Panc1 (cell line): ENCODE data around the gene TBC1D7. TPM values are rescaled to one million over a fixed set of nuclear protein-coding genes. Genes with fewer than 3 reads are reported as not detected.

ENCODE experiments used
- ATAC-seq: fragments of 200-7000 bp; cut with Tn5 transposase; 2 replicates; pipeline ENCODE4 v1.9.1; 2020; ENCODE audit warnings: mild to moderate bottlenecking, moderate library complexity
- BruUV-seq: library from RNA; stranded (reverse); fragments of 400-500 nt; replicated peaks from 2 replicates; lab custom pipeline; 2021; lab: Mats Ljungman, UMichigan
- CTCF ChIA-PET: fragments of 300-600 bp; sonication (Branson Sonifier 250); formaldehyde crosslinking; loops from one replicate; lab custom pipeline; 2022; ENCODE audit warnings: antibody characterized with exemption; lab: Charles Lee
- POLR2A ChIA-PET: fragments of 300-600 bp; sonication (Branson Sonifier 250); formaldehyde crosslinking; loops from one replicate; lab custom pipeline; 2022; ENCODE audit warnings: antibody characterized with exemption; lab: Charles Lee
- DNase-seq: peaks from one replicate; pipeline ENCODE4 v3.0.0-alpha.2; 2010; ENCODE audit warnings: low read depth, low spot score
- H3K27ac ChIP-seq: 2 replicates; pipeline ENCODE4 v1.5.1; 2011; ENCODE audit warnings: mild to moderate bottlenecking, low read length, inconsistent platforms
- H3K27me3 ChIP-seq: fragments of 200-500 bp; sonication (Bioruptor generic); 2 replicates; pipeline ENCODE4 v1.6.0; 2014; ENCODE audit warnings: low read length, inconsistent platforms; ENCODE audit not compliant: control insufficient read depth, insufficient read depth
- H3K36me3 ChIP-seq: fragments of 200-500 bp; sonication (Bioruptor generic); 2 replicates; pipeline ENCODE4 v1.5.1; 2014; ENCODE audit warnings: inconsistent platforms, mild to moderate bottlenecking, low read length, moderate library complexity; ENCODE audit not compliant: control insufficient read depth, insufficient read depth
- H3K4me1 ChIP-seq: 2 replicates; pipeline ENCODE4 v1.5.1; 2011; ENCODE audit warnings: inconsistent platforms, mild to moderate bottlenecking, low read length, moderate library complexity; ENCODE audit not compliant: control insufficient read depth, insufficient read depth
- H3K4me3 ChIP-seq, 2 experiments: 2 replicates each; pipeline ENCODE4 v1.5.1; 2011 to 2012; ENCODE audit warnings: low read depth in 2 of 2, low read length in 2 of 2, mild to moderate bottlenecking in 2 of 2, inconsistent platforms in 1 of 2, moderate library complexity in 1 of 2
- H3K9me3 ChIP-seq: fragments of 200-500 bp; sonication (Bioruptor generic); 2 replicates; pipeline ENCODE4 v1.5.1; 2014; ENCODE audit warnings: low read depth, mild to moderate bottlenecking, inconsistent platforms, low read length, moderate library complexity; ENCODE audit not compliant: control insufficient read depth, insufficient read depth
- CTCF ChIP-seq: fragments of 450-650 bp; IDR thresholded peaks from 2 replicates; pipeline ENCODE4 v1.5.1; 2017; ENCODE audit warnings: mild to moderate bottlenecking
- POLR2AphosphoS5 ChIP-seq: IDR thresholded peaks from 2 replicates; pipeline ENCODE4 v1.6.1; 2012; ENCODE audit warnings: mild to moderate bottlenecking, low read depth, low read length, moderate library complexity
- REST ChIP-seq, 2 experiments: IDR thresholded peaks; 2 replicates each; pipeline ENCODE4 v1.6.1; 2011 to 2012; ENCODE audit warnings: low read depth in 2 of 2, control low read depth in 1 of 2, low read length in 1 of 2, mild to moderate bottlenecking in 1 of 2, moderate library complexity in 1 of 2; ENCODE audit not compliant: insufficient read depth in 1 of 2
- SIN3A ChIP-seq: IDR thresholded peaks from 2 replicates; pipeline ENCODE4 v1.6.1; 2012; ENCODE audit warnings: low read depth, mild to moderate bottlenecking, low read length, moderate library complexity, borderline replicate concordance; ENCODE audit not compliant: insufficient read depth
- TCF7L2 ChIP-seq: IDR thresholded peaks from 2 replicates; pipeline ENCODE4 v1.6.1; 2011; ENCODE audit warnings: mild to moderate bottlenecking, low read depth, low read length, inconsistent platforms
- in situ Hi-C: cut with HindIII; loops from 2 replicates; pipeline ENCODE4 v1.10.0; 2016; ENCODE audit warnings: low sequenced_read_pairs, low pct_unique_long_range_greater_than_20kb
- intact Hi-C: fragments of 100-400 bp; cut with micrococcal nuclease; formaldehyde crosslinking; loops from one replicate; pipeline ENCODE4 v1.10.0; 2022; ENCODE audit not compliant: unreplicated experiment
- total RNA-seq: library from RNA; stranded (reverse); gene quantifications from one replicate; pipeline ENCODE4 v1.2.1, GENCODE V29; 2021; ENCODE audit not compliant: unreplicated experiment

The TBC1D7 gene
- total RNA-seq, 1 experiment from 2014 or later, result 27.0 TPM

- Histone ChIP-seq H3K4me1 (no peaks in the 10 kb centered on the region), H3K27me3 (peaks cover 1% of the 10 kb centered on the region; the same call in 1 of the 2 replicates), H3K36me3 (no peaks in the 10 kb centered on the region), H3K27ac (no peak overlapping the region), H3K9me3 (no peaks in the 10 kb centered on the region), H3K4me3 (no peak overlapping the region)
- no peak for TF ChIP-seq REST (IDR thresholded peaks at IDR 0.05; ENCODE audit: insufficient read depth in 1 of 2, low read depth in 2 of 2, low read length in 1 of 2)
- TF ChIP-seq CTCF, result peak; percentile 57; the same call in 1 of the 2 replicates
- no TSS peak for BruUV-seq
- in situ Hi-C loops (no loop called here), intact Hi-C loops (no loop called here)
- ChIA-PET POLR2A (no interaction called here), CTCF (no interaction called here)
- DNase-seq (no peak), ATAC-seq (no peak; the same call in 1 of the 2 replicates)
Observed at GRCh38 chr6:13278164-13278563, 50.2 kb downstream of the TBC1D7 start.

- TF ChIP-seq TCF7L2 (no peak), CTCF (no peak), SIN3A (no peak), REST (IDR thresholded peaks at IDR 0.05; ENCODE audit: insufficient read depth in 1 of 2, low read depth in 2 of 2, low read length in 1 of 2) (no peak), POLR2AphosphoS5 (no peak)
- intact Hi-C loops, result no loop called here
- Histone ChIP-seq H3K9me3 (no peaks in the 10 kb centered on the region), H3K4me3 (no peak overlapping the region), H3K27ac (no peak overlapping the region), H3K4me1 (no peaks in the 10 kb centered on the region), H3K27me3 (peaks cover 2% of the 10 kb centered on the region; the same call in 1 of the 2 replicates), H3K36me3 (no peaks in the 10 kb centered on the region)
- BruUV-seq, result no TSS peak
- ChIA-PET POLR2A (no interaction called here), CTCF (no interaction called here)
- in situ Hi-C loops, result no loop called here
- ATAC-seq, result no peak
- DNase-seq, result no peak
Observed at GRCh38 chr6:13277231-13277630, 51.1 kb downstream of the TBC1D7 start.
